T-helper 1 cell treated with Interleukin-12 subunit alpha and Interleukin-12 subunit beta and Interleukin-4 antibody, amounts not matched to agents 30 ng/mL and 1 ng/mL, for 36 hours (primary cell): ENCODE results near the gene CHRM1. TPM values are rescaled to one million over a fixed set of nuclear protein-coding genes. Genes with fewer than 3 reads are reported as not detected.
"Not testable (repeated sequence)": the region's sequence is repeated elsewhere in the genome, so short reads cannot be mapped to it uniquely, and the experiment has no call there.

Source experiments
- intact Hi-C: fragments of 100-400 bp; cut with micrococcal nuclease; formaldehyde crosslinking; loops from one replicate; pipeline ENCODE4 v1.15.1; 2024
- total RNA-seq: library from RNA; stranded (reverse); gene quantifications from 2 replicates; pipeline ENCODE4 v1.2.3, GENCODE V29; 2022

The CHRM1 gene, protein sequence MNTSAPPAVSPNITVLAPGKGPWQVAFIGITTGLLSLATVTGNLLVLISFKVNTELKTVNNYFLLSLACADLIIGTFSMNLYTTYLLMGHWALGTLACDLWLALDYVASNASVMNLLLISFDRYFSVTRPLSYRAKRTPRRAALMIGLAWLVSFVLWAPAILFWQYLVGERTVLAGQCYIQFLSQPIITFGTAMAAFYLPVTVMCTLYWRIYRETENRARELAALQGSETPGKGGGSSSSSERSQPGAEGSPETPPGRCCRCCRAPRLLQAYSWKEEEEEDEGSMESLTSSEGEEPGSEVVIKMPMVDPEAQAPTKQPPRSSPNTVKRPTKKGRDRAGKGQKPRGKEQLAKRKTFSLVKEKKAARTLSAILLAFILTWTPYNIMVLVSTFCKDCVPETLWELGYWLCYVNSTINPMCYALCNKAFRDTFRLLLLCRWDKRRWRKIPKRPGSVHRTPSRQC
- total RNA-seq: not detected in 2 replicates

DNA sequence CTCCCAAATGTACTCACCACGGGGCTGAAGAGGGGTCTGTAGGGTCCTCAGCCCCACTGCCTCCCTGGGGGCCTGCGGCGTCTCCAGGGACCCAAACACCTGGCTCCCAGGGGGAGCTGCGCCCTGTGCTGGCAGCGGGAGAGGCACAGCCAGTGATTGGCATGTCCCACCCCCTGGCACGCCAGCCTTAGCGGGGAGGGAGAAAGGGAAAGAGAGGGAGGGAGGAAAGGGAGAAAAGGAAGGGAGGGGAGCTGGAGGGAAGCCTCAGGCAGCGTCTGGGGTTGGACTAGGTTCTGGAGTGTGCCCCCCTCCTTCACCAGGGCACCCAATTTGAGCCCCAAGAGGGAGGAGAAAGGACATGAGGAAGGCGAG lies at the start of gene CHRM1:
TSS of gene CHRM1 (minus strand) at position 163 of the 372 bp plus-strand sequence. CDS start 10,263 bp downstream, outside the sequence.
- intact Hi-C loops: no loop called here

DNA sequence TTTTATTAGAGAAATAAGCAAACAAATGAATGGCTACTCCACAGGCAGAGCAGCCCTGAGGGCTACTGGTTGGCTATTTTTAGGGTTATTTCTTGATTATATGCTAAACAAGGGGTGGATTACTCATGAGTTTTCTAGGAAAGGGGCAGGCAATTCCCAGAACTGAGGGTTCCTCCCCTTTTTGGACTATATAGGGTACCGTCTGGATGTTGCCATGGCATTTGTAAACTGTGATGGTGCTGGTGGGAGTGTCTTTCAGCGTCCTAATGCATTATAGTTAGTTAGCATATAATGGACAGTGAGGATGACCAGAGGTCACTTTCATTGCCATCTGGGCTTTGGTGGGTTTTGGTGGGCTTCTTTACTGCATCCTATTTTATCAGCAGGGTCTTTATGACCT lies 44.4 kb upstream of the CHRM1 start:
- intact Hi-C loops: no loop called here

DNA sequence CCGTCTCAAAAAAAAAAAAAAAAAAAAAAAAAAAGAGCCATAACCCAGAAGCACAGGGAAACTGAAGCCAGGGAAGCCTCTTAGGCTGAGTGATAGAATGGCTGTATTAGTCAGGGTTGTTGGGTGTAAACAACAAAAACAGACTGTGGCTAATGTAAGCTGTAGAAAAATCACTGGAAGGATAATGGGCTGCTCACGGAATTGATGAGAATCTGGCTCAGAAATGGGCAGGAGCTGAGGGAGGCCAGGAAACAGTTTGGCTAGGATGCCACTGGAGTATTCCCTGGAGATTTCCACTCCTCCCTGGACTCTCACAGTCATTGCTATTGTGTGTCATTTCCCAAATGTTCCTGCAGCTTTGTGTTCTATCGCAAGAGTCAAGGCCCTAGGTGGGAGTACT lies 41.2 kb upstream of the CHRM1 start:
- intact Hi-C loops: no loop called here

DNA sequence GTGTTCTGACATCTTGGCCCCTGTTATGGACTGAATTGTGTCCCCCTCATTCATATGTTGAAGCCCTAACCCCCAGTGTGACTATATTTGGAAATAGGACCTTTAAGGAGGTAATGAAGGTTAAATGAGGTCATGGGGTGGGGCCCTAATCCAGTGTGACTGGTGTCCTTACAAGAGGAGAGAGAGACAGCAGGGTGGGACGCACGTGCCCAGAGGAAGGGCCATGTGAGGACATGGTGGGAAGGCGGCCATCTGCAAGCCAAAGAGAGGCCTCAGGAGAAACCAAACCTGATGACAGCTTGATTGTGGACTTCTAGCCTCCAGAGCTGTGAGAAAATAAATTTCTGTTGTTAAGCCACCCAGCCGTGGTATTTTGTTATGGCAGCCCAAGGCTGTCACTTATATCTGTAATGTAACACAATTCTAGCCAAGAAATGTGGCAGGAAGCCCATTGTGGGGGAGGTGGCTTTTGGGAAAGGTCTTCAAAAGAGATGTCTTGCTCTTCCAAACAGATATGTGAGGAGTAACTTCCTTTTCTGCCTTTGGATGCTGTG lies 39.9 kb upstream of the CHRM1 start:
- intact Hi-C loops: no loop called here

DNA sequence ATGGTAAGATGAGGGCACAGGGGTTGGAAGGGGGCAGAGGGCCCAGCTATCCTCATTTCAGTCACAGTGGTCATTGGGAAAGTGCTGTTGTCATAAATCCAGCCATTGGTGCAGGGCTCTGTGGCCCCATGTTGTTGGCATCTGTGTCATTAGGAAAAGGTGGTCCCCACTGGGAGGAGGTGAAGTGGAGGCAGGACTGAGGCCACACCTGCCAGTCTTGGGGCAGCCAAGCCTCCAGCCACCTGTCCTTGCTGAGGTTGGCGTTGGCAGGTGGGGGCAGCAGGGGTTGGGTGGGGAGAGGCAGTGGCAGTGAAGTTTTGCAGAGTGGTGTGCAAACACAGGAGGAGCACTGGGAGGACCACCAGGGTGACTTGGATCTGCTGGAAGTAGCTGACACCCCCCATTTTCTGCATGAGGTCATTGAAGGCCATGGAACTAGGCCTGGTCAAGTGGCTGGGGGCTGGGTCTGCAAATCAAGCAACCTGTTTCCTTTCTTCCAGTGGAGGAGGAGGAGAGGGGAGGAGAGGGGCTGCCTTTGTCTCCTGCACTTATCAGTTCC lies 38.3 kb upstream of the CHRM1 start:
- intact Hi-C loops: no loop called here

DNA sequence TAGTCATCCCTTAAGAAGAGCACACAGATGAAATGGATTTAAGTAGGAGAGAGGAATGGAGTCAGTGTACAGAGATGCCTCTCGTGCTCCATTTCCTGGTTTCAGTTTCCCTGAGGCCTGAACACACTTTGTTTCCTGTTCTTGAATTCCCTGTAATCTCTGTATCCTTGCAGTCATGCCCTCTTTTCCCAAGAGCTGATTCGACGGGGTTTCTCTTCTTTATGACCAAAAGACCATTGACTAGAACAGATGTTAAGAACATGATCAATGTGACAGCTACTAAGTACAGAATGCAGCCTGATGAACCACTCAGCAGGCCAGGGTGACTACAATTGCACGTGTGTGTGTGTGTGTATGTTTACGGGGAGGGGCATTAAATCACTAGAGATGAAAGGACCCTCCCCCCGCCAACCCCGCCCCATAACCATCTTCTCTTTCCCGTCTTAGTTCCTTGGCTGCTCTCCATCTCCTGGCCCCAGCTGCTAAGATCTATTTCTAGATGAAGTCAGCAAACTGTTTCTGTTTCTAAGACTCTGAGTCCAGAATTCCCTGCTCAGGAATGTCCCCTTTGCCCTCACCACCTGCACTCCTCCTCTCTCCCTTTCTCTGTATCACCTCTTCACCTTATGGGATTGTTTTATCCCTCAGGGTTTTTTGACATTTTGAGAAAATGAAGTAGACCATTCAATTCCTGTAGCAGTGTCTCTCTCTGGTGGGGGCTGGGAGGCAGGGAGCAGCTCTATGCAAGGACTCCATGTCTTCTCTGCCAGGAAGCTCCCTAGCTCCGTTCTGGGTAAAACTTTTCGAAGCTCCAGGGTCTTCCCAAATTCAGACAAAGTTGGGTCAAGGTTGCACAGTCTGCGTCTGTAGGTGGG lies 37.6 kb upstream of the CHRM1 start:
- intact Hi-C loops: no loop called here

DNA sequence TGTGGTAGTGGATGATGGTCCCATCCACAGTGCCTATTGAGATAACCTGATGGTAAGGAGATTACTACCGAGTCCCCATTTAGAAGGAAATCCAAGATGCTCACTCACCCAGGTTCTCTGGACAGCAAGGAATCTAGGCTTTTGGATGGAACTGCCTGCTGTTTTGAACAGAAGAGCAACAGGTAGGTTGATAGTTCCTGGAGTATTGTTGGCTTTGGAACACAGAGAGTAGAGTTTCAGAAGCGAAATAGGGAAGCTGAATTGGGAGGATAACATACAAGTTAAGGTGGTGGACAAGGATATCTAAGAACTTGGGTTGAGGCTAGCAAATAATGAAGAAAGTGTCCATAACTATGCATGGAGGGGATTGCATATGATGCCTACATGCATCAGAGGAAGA lies 36.0 kb upstream of the CHRM1 start:
- intact Hi-C loops: no loop called here

DNA sequence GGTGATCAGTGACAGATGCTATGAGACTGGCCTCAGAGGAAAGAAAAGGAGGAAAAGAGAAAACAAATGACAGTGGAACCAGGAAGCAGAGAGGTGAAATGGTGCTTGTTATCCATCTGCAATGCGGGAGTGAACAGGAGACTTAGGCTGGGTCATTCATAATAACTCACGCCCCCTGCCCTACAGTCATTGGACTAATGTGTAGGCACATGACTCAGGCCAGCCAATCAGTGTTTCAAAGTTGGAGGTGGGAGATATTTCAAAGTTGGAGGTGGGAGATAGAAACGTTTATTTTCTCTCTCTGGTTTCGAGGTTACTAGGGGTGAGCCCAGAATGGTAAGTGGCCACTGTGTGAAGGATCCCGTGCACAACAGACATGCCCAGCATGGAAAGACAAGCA lies 33.3 kb upstream of the CHRM1 start:
- intact Hi-C loops: no loop called here

DNA sequence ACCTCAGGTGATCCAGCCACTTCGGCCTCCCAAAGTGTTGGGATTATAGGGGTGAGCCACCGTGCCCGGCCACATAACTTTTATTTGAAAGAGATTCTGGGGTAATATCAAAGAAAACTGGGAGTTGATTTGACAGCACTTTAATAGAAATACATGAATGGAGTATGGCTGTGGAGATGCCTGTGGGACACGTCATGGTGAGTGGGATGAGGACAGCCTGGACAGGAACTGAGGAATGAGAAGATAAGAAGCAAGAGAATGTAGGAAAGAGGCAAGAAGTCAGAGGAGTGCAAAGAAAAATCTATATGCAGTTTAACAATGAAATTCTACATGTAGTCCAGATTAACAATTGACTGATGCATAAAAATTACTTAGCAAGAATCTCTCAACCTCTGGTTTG lies 32.6 kb upstream of the CHRM1 start:
- intact Hi-C loops: no loop called here

DNA sequence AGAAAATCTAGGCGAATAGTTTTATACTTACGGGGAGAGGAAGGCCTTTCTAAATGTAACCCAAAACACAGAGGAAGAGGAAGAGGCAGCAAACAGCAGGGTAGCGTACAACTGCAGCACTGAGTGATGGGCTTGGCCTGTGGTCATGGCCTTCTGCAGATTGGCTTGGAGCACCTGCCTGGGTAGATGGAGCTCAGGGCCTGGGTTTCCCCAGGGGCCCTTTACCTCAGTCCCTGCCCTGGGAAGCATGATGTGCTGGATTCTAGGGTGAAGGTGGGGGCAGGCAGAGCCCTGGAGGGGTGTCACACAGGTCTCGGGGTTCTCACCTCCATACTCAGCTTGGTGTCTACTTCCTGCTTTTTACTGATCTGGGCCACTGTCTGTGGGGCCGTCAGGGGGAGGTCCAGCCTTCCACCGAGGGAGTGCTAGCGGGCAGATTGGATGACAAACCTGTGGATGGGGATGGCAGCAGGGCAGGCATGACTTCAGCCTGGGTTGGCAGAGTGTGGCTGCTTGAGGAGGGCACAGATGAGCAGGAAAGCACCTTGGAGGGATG lies 27.7 kb upstream of the CHRM1 start:
- intact Hi-C loops: no loop called here

DNA sequence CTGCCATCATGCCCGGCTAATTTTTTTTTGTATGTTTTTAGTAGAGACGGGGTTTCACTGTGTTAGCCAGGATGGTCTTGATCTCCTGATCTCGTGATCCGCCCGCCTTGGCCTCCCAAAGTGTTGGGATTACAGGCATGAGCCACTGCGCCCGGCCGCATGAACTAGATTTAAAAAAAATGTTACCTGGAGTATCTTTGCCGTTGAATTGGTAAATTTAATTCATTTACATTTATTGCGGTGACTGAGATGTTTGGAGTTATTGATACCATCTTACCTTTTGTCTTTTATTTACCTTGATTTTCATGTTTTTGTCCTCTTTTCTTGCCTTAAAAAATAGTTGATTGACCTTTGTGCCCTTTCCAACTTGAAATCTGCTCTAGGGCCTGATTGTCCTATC lies 24.4 kb upstream of the CHRM1 start:
- intact Hi-C loops: not testable (repeated sequence)

DNA sequence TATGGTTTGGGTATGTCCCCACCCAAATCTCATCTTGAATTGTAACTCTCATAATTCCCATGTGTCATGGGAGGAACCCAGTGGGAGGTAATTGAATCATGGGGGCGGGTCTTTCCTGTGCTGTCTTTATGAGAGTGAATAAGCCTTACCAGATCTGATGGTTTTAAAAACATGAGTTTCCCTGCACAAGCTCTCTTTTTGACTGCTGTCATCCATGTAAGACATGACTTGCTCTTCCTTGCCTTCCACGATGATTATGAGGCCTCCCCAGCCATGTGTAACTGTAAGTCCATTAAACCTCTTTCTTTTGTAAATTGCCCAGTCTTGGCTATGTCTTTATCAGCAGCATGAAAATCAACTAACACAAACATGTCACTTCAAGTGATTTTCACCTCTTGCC lies 16.4 kb upstream of the CHRM1 start:
- intact Hi-C loops: not testable (repeated sequence)

DNA sequence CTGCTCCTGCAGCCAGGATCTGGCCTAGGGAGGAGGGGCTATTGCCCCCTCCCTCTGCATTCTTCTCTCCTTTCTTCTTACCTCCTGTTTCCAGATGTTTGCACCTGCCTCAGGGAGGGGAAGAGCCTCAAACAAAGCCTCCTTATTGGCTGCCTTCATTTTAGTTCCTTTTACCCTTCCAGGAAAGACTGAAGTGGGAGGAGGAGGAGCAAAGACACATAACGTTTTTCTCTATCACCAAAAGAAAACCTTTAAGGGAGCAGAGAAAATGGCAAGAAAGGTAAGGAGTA lies 13.3 kb upstream of the CHRM1 start:
- intact Hi-C loops: no loop called here

DNA sequence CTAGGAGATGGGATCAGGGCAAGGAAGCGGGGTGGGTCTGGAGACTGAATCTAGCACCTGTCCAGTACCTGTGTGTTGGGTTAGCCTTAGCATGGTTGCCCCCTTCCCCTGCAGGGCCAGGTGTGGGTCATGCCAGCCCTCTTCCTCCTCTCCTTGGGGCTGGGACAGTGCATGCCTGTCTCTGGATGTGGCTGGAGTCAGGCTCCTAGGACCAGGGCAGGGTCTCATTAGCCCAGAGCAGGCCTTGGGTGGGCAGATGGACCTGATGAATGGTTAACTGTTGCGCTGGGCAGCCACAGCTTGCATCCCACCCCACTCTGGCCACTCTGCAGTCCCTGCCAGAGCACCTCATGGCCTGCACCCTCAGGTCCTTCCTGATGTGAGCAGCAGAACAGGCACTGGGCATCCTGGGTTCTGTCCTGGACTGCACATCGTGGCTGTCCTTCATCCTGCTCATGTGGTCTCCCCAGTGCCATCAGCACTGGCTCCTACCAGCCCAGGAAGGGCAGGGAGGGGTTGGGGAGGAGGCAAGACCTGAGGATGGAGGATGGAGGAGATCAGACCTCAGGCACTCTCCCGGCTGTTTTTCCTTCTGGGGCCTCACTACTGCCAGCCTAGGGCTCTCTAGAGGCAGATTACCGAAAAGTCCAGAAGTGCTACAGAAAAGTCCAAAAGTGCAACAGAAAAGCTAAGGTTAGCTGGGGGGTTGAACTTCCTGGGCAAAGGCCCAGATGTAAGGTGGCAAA lies 12.8 kb upstream of the CHRM1 start:
- intact Hi-C loops: no loop called here

DNA sequence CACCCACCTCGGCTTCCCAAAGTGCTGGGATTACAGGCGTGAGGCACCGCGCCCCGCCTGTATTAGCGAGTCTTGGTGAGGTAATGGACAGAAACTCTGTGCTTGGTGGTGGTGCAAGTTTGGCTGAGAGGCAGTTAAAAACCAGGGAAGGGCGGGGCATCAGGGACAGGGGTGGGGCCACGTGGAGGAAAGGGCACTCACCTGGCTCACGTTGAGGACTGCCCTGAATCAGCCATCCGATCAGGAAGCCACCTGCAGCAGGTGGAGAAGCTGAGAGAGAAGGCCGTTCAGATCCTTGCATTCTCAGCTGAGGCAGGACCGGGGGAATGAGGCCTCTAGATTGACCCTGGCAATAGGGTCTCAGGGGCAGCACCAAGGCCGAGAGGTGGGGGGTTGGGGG lies 12.1 kb upstream of the CHRM1 start:
- intact Hi-C loops: no loop called here

DNA sequence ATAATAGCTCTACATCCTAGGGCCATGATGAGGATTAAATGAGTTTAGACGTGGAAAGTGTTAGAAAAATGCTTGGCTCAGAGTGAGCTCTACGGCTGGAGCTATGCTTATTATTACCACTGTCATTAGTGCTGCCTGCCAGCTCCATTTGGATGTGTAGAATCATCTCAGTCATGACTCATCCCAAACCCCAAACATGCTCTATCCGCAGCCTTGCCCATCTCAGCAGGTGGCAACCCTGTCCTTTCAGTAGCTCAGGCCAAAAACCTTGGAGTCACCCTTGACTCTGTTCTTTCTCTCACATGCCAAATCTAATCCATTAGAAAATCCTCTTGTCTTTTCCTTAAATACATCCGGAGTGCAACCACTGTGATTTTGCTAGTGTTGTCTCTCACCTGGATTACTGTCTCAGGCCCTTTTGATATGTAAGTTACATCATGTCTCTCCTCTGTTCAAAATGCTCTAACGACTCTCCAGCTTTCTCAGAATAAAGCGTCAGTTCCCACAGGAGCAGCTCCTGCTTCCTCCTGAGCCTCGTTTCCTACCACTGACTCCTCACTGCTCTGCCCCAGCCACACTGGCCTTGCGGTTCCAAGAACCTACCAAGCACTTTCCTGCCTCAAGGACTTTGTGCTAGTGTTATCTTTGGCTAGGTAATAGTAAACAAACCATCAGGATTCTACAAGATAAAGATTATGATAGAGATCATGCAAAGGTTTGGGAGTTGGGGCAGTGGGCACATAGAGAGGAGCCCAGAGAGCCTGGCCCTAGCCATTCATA lies 10.5 kb upstream of the CHRM1 start:
- intact Hi-C loops: no loop called here

DNA sequence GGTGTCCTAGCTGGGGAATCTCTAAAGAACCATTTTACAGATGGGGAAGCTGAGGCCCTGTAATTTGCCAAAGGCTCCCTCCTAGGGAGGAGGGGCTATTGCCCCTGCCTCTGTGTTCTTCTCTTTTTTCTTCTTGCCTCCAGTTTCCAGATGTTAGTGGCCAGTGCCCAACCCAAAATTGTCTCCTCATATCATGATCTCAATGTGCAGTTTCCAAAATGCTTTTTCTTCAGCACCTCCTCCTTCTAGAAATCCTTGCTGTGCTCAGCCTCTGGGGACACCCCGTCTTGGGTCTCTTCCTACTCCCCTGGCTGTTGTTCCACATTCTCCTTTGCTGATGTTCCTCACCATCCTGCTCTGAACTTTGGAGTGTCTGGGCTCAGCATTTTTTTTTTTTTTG lies 9.5 kb upstream of the CHRM1 start:
- intact Hi-C loops: no loop called here

DNA sequence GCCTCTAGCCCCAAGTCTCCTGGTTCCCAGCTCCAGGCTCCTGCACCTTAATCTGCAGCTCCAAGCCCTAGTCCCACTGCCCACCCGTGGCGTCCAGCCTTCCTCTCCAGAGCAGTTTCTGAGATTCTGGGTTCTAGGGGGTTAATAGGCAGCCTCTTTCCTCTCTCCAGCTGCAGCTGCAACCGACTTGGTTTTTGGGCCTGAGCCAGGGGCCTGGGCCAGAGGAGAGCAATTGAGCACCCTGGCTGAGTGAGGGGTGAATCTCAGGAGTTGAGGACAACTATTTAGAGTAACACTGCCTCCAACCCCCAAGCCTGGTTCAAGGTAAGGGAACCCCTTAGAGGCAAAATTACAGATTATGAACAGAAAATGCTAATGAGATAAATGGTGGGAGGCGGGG lies 9.0 kb upstream of the CHRM1 start:
- intact Hi-C loops: no loop called here

DNA sequence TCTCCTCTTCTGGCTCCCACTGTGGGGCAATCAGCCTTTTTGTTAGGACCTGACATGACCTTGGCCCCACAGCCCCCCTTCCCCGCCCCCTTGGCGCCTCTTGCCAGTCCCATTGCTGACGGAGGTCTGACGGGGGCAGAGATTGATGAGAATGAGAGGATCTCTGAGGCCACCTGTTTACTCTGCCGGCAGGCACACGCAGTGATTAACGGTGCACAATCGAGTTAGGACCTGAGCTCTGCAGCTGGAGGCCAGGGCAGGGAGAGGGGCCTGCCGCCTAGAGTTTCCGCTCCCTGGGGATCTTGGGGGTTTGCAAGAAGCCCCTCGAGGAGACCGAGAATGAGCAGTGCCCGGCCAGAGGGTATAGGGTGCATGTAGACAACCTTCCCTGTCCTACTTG lies 6.8 kb upstream of the CHRM1 start:
- intact Hi-C loops: no loop called here
